DMS153 treated with DMSO at 0.1 percent for 48 hours (cell line): ENCODE results near the gene GAB3.

Experiments
- DNase-seq: peaks from one replicate; lab custom pipeline; 2025; ENCODE audit not compliant: unreplicated experiment; lab: John Stamatoyannopoulos, UW

The GAB3 gene

DNA sequence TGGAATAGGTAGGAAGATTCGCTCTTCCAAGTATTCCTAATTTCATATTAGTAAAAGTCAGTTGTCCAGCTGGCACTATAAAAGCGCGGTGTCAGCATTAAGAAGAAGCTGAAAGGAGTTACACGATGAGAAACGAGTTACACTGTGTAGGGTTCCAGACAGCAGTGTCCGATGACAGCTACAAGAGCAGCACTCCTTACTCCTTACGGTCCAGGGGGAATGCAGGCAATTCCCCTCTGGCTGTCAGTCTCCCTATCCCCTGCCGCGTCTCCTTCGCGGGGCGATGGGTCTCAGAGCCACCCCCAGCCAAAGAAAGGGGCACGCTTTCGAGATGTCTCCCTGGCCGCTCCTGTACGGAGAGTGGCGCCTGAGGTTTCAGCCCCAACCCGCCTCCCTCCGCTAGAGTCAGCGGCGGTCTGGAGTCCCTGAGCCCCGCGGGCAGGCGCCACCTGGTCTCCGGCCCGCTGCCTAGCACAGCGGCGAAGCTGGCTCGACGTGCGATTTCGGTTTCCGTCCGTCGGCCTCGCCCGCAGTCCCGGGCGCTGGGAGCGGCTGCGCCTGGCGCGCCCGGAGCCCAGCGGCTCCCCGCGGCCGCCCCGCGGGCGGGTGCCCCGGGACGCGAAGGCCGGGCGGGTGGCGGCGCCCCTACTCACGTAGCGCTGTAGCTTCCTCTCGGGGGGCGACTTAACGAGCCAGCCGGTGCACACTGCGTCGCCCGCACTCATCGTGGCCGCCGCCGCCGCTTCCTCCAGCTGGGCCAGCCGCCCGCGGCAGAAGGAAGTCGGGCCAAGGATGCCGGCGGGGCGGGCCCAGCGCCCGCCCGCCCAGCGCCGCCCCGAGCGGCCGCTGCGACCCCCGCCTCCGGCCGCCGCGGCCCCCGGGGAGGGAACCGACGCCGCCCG, at the start of gene GAB3:
GAB3 (minus strand) TSS at position 777 of the 902 bp plus-strand sequence; CDS start at position 725, 52 bp downstream.
- DNase-seq = peak; percentile 55

DNA sequence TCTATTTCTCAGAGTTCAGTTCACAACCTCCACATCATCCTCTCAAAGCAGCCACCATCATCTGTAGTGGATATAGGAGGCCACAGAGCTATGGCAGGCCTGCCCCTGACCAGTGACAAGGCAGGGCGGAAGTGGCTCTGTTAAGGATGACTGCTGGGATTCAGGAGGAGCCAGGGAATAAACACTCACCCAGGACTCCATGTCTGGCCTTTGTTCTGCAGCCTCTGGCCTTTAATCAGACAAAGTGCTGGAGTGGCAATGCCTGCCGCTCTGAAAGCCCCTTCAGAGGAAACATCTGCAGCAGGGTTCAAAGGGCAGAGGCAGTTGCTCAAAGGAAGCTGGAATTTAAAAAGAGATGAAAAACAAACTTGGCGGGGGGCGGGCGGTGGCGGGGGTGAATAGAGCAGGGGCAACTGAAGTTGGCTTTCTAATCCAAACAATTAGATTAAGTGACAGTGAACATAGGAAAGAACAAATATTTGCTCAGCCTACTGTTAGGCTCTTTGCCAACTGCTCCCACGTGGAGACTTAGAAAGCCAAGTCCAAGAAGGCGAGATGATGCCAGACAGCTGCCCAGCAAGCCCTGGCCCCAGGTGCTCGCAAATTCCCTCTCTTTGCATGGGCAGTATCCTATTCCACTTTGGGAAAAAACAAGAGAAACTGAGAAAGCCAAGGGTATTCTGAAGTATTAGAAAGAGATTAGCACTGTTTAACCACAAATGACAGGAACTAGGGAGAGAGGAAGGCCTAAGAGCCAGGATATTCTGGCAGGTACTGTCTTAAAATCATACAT, 48.9 kb upstream of the GAB3 start:
- peak; percentile 99 for DNase-seq

- no peak for DNase-seq
These were observed 46.1 kb upstream of the GAB3 start for GRCh38 chrX:154797006-154797405.

- no peak for DNase-seq
These were observed 44.1 kb upstream of the GAB3 start for GRCh38 chrX:154795016-154795415.

- peak; percentile 20 for DNase-seq
These were observed 42.4 kb upstream of the GAB3 start for GRCh38 chrX:154793084-154793795.

GRCh38 chrX:154791939-154792338, 41.1 kb upstream of the GAB3 start:
- no peak for DNase-seq

DNA sequence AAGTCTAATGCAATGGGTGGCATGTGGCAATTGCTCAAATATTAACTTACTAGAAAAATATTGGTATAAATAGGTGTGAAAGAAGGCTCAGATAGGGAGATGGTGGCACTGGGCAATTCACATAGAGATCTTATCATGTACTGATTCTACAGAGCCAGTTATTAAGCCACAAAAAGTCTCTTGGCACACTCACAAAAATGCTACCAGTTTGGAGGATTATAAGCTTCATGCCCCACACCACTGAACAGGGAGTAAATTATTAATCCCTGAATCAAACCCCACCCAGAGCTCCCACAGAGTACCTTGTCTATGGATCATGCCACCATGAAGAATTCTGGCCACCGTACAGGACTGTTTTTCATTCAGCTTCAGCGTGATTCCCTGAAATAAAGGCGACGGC, 40.6 kb upstream of the GAB3 start:
- DNase-seq = no peak

DNA sequence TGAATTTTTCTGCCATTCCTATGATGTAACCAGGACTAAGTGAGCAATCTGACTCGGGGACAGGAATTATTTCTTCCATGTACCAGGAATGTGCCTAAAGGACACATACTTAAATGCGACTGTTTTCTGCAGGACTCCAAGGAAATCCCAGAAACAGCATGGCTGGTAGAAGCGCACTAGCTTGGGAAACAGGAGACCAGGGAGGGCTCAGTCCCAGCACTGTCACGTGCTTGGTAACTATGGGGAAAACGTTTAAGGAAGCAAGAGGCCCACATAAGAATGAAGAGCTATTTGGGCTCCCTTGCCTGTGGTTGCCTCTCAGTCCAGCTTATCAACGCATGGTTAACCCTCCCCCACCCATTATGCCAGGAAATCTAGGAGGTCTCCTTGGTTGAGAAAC, 34.8 kb upstream of the GAB3 start:
- DNase-seq = no peak

DNA sequence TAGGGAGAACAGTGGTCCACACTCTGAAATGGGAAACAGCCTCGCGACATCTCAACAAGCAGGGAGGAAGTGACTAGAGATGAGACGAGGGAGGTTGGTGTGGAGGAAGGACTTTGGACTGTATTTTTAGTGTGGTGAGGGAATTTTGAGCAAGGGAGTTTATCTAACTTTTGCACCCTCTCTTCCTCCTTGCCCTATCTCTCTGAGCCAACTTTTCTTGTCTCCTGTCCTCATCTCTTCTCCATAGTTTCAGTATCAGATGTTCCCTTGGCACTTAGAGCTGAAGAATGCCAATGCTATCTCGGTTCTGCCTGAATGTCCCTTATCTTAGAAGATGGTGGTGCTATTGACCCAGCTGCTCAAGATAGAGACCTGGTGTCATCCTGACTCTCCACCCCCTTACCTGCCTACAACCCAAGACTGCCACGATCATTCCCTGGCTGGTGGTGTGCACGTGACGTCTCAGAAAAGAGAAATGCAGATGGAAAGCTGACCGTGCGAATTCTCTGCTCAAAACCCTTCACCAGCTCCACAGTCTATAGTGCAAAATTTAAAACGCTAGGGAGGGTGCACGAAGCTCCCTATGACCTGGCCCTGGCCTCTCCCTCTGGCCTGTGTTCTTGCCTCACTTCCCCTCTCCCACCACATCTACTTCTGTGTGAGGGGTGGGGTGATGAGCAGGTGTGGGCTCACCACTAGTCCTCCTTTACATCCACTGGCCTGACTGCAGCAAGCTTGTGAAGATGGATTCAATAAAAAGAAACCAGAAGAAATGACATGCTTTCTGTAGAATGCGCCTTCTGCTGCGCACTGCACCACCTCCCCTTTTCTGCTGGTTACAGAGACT, 33.5 kb upstream of the GAB3 start:
- no peak for DNase-seq

GRCh38 chrX:154780968-154781367, 30.1 kb upstream of the GAB3 start:
- DNase-seq = no peak

DNA sequence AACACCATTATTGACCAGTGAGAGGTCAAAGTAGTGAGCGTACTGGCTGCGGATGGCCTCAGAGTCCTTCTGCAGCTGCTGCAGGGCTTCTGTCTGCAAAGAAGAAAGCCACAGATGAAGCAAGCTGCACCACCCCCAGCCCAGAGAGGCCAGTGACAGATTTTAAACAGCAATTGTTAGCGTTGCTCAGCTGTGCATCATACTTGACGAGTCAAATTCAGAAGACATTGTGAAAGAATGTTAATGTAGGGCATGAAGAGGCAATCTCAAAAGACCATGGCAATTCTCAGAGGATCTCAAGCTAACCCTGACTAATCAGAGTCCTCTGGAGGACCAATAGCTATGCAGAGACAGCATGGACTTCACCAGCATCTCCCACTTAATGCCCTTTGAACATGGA, 28.4 kb upstream of the GAB3 start:
- DNase-seq = no peak

DNA sequence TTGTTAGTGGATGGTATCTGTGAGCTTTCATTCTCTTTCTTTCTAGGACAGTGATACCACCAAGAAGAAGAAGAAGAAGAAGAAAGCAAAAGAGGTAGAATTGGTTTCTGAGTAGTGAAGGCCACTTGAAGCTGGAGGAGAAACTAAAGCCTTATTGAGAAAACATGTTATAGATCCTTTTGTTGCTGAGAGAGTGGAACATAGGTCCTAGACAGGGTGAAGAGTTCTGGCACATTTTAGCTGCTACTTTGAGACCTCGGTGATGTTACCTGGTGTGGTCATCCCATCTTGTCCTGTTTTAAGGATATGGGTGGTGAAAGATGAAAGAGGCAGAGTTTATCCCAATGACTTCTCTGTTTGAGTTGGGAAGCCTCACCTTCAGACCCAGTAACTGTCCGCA, 25.9 kb upstream of the GAB3 start:
- DNase-seq = no peak

GRCh38 chrX:154775419-154776349, 24.8 kb upstream of the GAB3 start:
- DNase-seq = no peak

- DNase-seq = no peak
These were observed 23.7 kb upstream of the GAB3 start for GRCh38 chrX:154774622-154775021.

- peak; percentile 97 for DNase-seq
These were observed 11.8 kb upstream of the GAB3 start, which contains the start of gene DKC1 for GRCh38 chrX:154762537-154763296. TSS of gene DKC1 (plus strand) at chrX:154762864. CDS start at chrX:154762966, 102 bp downstream.

- peak; percentile 70 for DNase-seq
These were observed 11.2 kb upstream of the GAB3 start for GRCh38 chrX:154761977-154762536.

- DNase-seq = no peak
These were observed 7.8 kb upstream of the GAB3 start for GRCh38 chrX:154758696-154759095.

DNA sequence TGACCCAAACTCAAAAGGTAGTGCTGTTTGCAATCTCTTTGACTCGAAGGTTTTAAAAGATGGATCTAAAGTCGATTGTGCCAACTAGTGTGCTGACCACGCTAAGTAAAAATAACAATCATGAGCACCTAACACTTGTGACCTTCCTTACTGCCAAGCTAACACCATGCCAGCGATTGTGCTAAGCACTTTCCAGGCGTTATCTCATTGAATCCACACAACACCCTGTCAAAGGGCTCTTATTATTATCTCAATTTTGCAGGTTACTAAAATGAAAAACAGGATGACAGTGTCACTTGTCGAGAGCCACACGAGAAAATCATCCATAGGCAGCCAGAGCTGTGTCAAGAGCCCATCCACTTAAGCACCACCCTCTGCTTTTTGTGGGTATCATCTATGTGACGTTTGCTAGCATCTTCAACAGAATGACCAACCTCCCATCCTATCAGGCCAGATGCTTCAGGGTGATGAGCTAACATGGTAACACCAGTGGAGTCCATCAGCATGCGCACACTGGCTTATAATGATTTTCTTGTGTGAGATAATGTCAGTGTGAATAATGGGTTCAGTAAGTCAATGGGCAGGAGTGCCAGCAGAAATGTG, 893 bp upstream of the GAB3 start:
- no peak for DNase-seq
